Right lobe of liver (tissue), 4 donors: ENCODE data around the gene CACNA1D.

Experiments used
- POLR2A ChIP-seq: fragments of 450-650 bp; IDR thresholded peaks from one replicate; pipeline ENCODE4 v1.6.1; 2017; ENCODE audit warnings: antibody characterized with exemption, mild to moderate bottlenecking
- TF ChIP-seq, protein P1 (sequence below), 4 donors: fragments of 200-600 bp in 3 of 4; fragments of 450-650 bp in 1 of 4; IDR thresholded peaks; one replicate each; pipeline versions ENCODE4 v1.5.1 to v1.8.0; 2016 to 2022; ENCODE audit warnings: antibody characterized with exemption in 4 of 4, mild to moderate bottlenecking in 2 of 4
- donor health status: DM: no; HTN: no; CAD: no.
- donor health status: DM: no; HTN: no; CAD: no.
- donor health status: DM: no; HTN: yes; CAD: no.

DNA sequence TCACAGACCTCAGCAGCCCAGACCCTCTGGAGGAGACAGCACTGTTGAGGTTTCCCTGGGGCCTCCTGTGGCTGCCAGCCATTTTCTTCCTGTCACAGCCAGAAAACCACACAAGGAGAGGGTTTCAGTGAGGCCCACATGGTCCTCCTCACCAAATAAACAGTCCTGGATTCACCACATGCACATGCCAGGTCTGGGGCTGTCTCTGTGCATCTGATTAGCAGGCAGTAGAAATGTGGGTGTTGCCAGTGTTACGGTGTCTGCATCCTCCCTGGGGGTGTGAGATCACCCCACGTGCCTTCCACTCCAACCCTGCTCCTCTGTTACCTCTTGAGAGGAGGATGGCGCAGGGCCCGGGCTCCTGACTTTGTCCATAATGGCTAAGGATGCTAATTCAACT lies 211.4 kb downstream of the CACNA1D start:
- TF ChIP-seq, protein P1, sequence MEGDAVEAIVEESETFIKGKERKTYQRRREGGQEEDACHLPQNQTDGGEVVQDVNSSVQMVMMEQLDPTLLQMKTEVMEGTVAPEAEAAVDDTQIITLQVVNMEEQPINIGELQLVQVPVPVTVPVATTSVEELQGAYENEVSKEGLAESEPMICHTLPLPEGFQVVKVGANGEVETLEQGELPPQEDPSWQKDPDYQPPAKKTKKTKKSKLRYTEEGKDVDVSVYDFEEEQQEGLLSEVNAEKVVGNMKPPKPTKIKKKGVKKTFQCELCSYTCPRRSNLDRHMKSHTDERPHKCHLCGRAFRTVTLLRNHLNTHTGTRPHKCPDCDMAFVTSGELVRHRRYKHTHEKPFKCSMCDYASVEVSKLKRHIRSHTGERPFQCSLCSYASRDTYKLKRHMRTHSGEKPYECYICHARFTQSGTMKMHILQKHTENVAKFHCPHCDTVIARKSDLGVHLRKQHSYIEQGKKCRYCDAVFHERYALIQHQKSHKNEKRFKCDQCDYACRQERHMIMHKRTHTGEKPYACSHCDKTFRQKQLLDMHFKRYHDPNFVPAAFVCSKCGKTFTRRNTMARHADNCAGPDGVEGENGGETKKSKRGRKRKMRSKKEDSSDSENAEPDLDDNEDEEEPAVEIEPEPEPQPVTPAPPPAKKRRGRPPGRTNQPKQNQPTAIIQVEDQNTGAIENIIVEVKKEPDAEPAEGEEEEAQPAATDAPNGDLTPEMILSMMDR (IDR thresholded peaks at IDR 0.05): no peak
- no peak for TF ChIP-seq POLR2A
